Measurements from ENCODE around the gene ZSCAN26. TPM values are rescaled to one million over a fixed set of nuclear protein-coding genes. Genes with fewer than 3 reads are reported as not detected.
"Not testable (repeated sequence)": the region's sequence is repeated elsewhere in the genome, so short reads cannot be mapped to it uniquely, and the experiment has no call there.

ZSCAN26 gene
- total RNA-seq, 4 donors from 2014 or later = 20.9 to 41.2 (median 36.2) TPM

- Histone ChIP-seq H3K4me3 (replicated peaks in 1 of 3) (no peak overlapping the region), H3K27me3 (no peaks in the 10 kb centered on the region), H3K27ac (no peak overlapping the region), H3K9me3 (no peaks in the 10 kb centered on the region), H3K4me1 (no peaks in the 10 kb centered on the region), H3K36me3 (no peaks in the 10 kb centered on the region)
- DNase-seq = no peak
- WGBS, 2 donors = 85 to 94% methylated on average over 7 of the region's 7 CpGs
- TF ChIP-seq CTCF (IDR thresholded peaks at IDR 0.05) = no peak
- no peak for TF ChIP-seq POLR2A (IDR thresholded peaks at IDR 0.05)
- intact Hi-C loops (cut with DNase I) = no loop called here
Observed at GRCh38 chr6:28296520-28297060, 29.6 kb downstream of the ZSCAN26 start.

GRCh38 chr6:28303570-28303969, 36.6 kb downstream of the ZSCAN26 start:
- no peak for TF ChIP-seq CTCF (IDR thresholded peaks at IDR 0.05)
- H3K36me3 ChIP-seq = no peaks in the 10 kb centered on the region
- H3K4me1 ChIP-seq = no peaks in the 10 kb centered on the region
- WGBS, 2 donors = 90 to 92% methylated on average over 3 of the region's 3 CpGs
- H3K4me3 ChIP-seq (replicated peaks in 1 of 3) = no peak overlapping the region
- H3K27ac ChIP-seq = no peak overlapping the region
- intact Hi-C loops (cut with DNase I) = no loop called here
- DNase-seq = no peak
- H3K27me3 ChIP-seq = no peaks in the 10 kb centered on the region
- no peaks in the 10 kb centered on the region for H3K9me3 ChIP-seq

- intact Hi-C loops (cut with DNase I); H3K4me1 ChIP-seq; DNase-seq; H3K27me3 ChIP-seq; H3K4me3 ChIP-seq (replicated peaks in 1 of 3); H3K9me3 ChIP-seq; H3K36me3 ChIP-seq; H3K27ac ChIP-seq: not testable (repeated sequence)
Observed at GRCh38 chr6:28306363-28306762, 39.4 kb downstream of the ZSCAN26 start.

GRCh38 chr6:28311139-28311823, 44.3 kb downstream of the ZSCAN26 start:
- no peaks in the 10 kb centered on the region for H3K9me3 ChIP-seq
- 89 to 91% methylated on average over 8 to 9 of the region's 9 CpGs for WGBS, 2 donors
- DNase-seq = no peak

GRCh38 chr6:28312939-28313338, 46.0 kb downstream of the ZSCAN26 start:
- no peak overlapping the region for H3K27ac ChIP-seq
- H3K9me3 ChIP-seq = no peaks in the 10 kb centered on the region
- no peak for TF ChIP-seq POLR2A (IDR thresholded peaks at IDR 0.05)
- no peak for TF ChIP-seq CTCF (IDR thresholded peaks at IDR 0.05)
- WGBS, 2 donors = 89 to 90% methylated on average over 23 of the region's 23 CpGs
- H3K4me1 ChIP-seq = no peaks in the 10 kb centered on the region
- DNase-seq = no peak
- H3K27me3 ChIP-seq = no peaks in the 10 kb centered on the region
- no peak overlapping the region for H3K4me3 ChIP-seq (replicated peaks in 1 of 3)
- intact Hi-C loops (cut with DNase I) = no loop called here
- H3K36me3 ChIP-seq = no peaks in the 10 kb centered on the region

More at GRCh38 chr6:28311139-28311823, 44.3 kb downstream of the ZSCAN26 start:
- H3K4me1 ChIP-seq = no peaks in the 10 kb centered on the region
- H3K27me3 ChIP-seq = no peaks in the 10 kb centered on the region
- intact Hi-C loops (cut with DNase I) = no loop called here
- H3K27ac ChIP-seq = no peak overlapping the region
- H3K4me3 ChIP-seq (replicated peaks in 1 of 3) = no peak overlapping the region
- TF ChIP-seq POLR2A (IDR thresholded peaks at IDR 0.05) (no peak), CTCF (IDR thresholded peaks at IDR 0.05) (no peak)
- no peaks in the 10 kb centered on the region for H3K36me3 ChIP-seq
